Skin of body (tissue), 2 donors: Measurements from ENCODE around the gene TPI1. TPM values are rescaled to one million over a fixed set of nuclear protein-coding genes. Genes with fewer than 3 reads are reported as not detected.
A peak's percentile ranks its signal among the peaks of the same experiment; 100 is the strongest.

Experiments used
- DNase-seq: peaks from one replicate; lab custom pipeline; 2025; lab: John Stamatoyannopoulos, UW
- total RNA-seq: library from RNA; depleted of rRNA; stranded (reverse); fragments of >200 nt; gene quantifications from one replicate; pipeline ENCODE4 v1.2.3, GENCODE V29; 2014

Gene TPI1
- total RNA-seq, 1 donor from 2014 or later, result 316 TPM

DNA sequence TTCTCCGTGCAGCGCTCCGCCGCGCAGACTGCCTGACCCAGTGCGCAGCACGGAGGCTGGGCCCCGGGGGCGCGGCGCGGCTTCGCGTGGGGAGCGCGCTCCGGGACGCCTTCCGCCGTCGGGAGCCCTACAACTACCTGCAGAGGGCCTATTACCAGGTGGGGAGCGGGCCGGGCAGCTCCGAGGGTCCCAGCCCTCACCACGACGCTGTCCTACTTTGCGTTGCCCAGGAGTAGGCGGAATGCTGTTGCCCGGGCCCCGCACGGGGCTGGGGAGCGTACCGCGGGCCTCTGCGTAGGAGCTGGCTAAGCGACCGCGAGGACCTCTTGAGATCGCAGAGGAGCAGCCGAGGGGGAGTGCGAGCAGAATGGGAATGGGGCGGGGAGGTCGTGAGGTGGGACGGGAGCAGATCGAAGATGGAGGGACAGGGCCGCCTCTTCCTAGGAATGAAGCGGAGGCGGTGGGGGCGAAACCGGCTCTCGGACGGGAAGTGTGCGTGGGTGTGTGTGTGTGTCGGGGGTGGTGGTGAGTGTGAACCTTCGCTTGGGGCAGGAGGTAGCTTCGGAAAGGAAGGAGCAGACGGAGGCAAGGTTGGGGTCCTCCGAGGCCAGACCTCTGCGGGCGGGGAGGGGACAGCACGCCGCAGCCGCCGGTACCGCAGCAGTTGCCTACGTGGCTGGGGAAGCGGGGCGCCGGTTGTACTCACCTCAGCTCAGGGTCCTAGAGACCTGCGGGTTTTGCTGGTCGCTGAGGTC lies 38.4 kb upstream of the TPI1 start:
- peak; percentile 45 for DNase-seq

DNA sequence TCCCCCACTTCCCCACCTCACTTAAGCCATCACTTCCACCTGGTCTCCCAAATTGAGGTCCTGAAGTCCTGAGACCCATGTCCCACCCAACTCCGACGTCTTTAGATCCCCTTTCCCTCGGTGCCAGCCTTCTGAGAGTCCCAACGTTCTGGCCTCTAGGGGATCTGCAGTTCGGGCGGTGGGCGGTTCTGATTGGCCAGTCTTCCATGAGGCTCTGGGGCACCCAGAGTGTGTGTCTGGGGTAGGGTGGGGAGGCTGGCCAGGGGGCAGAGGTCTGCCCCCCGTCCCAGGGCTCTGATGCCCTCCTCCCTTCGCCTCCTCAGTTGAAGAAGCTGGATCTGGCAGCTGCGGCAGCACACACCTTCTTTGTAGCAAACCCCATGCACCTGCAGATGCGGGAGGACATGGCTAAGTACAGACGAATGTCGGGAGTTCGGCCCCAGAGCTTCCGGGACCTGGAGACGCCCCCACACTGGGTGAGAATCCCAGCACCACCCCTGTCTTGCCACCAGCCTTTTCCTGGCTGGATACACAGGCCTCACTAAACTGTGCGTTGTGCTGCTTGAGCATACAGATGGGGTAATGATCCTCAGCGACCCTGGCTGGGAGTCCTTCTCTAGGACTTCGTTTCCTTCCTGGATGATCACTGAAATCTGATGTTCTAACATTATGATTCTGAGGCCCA lies 37.7 kb upstream of the TPI1 start:
- DNase-seq, result no peak

DNA sequence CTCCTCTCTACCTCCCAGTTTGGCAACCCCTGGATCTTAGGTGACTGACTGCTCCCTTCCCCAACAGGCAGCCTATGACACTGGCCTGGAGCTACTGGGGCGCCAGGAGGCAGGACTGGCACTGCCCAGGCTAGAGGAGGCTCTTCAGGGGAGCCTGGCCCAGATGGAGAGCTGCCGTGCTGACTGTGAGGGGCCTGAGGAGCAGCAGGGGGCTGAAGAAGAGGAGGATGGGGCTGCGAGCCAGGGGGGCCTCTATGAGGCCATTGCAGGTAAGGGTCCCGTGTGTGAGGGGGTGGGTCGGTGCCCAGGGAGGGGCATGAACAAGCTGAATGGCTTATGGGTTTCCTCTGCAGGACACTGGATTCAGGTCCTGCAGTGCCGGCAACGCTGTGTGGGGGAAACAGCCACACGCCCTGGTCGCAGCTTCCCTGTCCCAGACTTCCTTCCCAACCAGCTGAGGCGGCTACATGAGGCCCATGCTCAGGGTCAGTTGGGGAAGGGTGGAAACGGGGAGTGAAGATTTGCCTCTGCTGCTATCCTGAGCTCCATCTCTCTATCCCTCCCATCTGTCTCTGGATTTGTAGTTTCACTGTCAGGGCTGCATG lies 36.9 kb upstream of the TPI1 start:
- DNase-seq, result no peak

DNA sequence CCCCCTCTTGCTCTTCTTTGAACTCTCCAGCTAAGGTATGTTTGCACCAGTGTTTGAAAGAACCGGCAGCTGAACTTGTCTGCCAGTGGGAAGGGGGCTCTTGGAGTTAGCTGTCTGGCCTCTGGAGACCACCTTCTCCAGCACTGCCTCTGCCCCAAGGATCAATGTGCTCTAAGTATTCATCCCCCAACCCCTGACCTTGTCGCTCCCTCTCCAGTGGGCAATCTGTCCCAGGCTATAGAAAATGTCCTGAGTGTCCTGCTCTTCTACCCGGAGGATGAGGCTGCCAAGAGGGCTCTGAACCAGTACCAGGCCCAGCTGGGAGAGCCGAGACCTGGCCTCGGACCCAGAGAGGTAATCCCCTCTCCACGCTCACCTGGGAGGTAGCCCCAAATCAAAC lies 36.3 kb upstream of the TPI1 start:
- DNase-seq, result no peak

DNA sequence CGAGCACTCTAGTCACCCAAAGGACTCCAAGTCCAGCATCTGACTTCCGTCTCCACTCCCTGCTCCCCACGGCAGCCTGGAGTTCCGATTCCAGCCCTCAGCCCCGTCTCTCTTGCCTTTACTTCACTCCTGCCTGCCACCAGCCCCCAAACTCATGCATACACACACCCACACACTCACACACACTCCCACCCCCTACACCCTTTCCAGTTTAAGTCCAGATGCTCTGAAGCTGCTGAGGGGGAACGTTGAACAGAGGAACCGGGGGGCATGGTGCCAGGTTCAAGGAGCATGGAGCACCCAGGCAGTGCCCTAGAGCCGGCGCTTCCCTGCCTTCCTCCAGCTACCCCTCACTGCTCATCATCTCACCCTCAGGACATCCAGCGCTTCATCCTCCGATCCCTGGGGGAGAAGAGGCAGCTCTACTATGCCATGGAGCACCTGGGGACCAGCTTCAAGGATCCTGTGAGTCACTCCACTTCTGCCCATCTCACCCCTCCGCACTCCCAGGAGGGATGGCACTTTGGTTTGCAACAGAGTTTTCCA lies 35.8 kb upstream of the TPI1 start:
- DNase-seq, result no peak

DNA sequence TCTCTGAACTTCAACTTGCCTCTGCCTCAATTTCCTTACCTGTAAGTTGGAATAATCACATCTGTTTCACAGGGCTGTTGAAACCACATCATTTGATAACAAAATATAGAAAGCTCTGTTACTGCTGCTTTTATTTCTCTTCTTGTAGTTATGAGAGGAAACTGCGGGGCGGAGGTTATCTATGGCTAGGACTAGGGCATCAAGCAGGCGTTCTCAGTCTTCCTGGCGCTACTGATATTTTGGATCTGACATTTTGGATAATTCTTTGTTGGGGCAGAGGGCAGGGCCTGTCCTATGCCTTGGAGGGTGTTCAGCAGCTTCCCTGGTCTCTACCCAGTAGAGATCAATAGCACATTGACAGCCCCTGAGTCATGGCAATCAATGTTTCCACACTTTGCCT lies 35.2 kb upstream of the TPI1 start:
- DNase-seq, result no peak

DNA sequence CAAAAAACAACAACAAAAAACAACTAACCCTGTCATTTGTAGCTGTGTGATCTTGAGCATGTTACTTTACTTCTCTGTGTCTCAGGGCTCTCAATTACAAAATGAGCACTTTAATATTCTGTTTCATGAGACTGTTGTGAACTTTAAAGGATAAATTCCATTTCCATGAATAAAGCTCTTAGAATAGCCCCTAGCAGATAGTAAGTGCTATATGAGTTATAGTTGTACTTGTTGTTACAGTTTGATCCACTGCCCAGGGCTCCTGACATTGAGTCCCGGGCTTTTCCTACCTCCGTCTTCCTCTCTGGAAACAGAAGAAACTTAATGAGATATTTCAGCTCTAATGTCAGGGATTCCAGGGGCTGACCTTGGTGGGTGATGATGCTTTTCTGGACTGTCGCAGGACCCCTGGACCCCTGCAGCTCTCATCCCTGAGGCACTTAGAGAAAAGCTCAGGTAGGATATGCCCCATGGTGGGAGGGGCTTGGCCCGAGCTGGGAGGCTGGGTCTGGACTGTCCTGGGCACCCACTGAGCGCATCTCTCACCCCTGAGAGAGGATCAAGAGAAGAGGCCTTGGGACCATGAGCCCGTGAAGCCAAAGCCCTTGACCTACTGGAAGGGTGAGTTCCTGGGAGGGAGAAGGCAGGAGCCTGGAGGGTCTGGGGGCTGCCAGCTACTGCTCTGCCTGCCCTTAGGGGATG lies 34.0 kb upstream of the TPI1 start:
- no peak for DNase-seq

DNA sequence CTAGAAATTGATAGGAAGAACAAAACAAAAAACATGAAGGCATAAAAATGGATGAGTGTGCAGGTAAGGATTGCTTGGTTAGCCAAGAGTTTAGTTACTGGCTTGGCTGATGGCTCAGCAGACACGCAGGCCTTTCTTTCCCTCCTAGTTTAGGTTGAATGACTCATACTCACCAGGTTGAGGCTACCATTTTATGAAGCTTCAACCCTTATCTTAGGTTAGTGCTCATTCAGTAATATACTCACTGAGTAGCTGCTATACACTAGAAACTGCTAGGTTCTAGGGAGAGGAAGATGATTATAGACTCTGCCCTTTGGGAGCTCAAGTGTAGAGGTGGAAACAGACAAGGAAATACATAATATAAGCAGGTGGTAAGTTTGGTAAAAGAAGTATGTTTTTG lies 33.1 kb upstream of the TPI1 start:
- no peak for DNase-seq

DNA sequence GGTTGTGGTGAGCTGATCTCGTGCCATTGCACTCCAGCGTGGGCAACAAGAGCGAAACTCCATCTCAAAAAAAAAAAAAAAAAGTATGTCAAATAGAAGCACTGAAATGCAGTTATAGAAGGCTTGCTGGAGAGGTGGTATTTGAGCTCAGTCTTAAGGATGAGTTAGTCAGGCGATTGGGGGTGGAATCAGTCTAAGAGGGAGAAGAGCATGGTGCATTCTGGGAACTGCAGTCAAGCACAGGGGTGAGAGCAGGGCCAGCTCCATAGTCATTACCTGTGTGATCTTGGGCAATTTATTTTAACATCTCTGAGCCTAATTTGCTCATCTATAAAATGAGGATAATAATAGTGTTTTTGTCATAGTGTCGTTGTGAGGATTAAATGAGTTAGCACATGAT lies 32.5 kb upstream of the TPI1 start:
- DNase-seq, result no peak

DNA sequence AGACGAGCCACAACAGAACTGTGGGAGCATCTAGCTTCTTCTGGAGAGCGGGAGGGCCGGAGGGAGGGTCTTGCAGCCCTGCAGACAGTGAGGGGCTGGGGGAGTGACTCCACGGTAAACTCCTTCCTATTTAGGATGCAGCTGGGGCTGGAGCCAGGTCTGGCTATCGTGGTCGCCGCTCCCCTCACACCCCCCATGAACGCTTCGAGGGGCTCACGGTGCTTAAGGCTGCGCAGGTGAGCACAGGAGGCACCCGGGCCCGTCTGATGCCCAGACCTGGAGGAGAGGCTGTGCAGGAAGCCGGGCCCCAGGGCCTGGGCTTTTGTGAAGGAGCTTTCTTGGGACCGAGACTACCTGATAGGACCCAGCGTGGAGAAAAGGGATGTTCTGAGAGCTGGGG lies 30.5 kb upstream of the TPI1 start:
- DNase-seq, result no peak

DNA sequence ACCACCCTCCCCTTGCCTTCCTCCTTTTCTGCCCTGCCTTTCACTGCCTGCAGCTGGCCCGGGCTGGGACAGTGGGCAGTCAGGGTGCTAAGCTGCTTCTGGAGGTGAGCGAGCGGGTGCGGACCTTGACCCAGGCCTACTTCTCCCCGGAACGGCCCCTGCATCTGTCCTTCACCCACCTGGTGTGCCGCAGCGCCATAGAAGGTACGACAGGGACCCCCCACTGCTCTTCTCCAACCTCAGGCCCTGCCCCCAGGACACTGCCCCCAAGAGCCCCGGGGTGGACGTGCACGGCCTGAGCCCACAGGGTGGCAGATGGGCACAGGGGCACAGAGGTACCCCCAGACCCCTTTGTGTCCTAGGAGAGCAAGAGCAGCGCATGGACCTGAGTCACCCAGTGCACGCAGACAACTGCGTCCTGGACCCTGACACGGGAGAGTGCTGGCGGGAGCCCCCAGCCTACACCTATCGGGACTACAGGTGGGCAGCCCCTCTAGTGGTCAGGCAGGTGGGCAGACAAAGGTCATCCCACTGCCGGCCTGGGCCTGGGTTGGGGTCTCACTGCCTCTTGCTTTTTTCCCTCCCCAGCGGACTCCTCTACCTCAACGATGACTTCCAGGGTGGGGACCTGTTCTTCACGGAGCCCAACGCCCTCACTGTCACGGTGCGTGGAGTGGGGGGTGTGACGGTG lies 29.8 kb upstream of the TPI1 start:
- no peak for DNase-seq

DNA sequence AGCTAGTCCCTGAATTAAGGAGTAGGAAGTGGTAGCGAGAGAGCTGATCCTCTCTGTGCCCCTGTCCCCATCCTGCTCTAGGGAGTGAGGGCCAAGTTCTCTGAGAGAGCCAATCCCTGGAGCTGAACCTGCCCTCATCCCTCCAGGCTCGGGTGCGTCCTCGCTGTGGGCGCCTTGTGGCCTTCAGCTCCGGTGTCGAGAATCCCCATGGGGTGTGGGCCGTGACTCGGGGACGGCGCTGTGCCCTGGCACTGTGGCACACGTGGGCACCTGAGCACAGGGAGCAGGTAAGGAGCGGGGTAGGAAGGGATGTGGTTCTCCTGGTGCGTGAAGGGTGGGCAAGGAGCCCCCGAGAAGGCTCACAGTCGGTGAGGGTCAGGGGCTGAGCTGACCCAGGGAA lies 28.5 kb upstream of the TPI1 start:
- no peak for DNase-seq

DNA sequence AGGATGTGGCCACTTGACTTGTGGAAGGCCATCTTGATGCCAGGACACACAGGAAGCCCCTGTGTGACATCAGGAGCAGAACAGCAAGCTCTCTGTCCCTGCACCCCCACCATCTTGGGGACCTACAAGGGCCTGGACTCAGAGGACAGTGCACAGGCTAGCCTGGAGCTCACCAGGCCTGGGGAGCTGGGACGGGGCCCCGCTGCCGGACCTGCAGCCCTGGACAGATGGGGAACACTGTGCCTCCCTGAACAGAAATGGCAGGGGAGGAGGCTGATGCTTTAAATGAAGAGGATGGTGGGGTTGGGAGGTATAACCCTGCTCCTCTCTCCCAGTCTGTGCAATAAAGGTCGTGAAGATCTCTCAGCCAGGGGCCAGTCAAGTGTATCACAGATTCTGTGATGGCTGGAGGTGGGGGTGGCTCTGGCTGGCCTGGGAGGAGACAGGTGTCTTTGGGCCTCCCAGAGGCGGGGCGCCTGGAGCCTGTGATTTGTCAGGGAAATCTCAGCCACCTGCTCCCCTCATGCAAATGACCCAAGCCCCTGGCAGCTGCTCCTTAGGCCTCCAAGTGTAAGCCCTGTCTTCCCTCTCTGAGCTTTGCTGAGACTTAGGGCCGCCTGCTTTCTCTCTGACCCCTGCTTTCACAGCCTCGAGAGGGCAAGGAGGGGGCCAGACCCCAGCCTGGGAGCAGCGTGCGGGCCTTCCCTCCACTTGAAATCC lies 27.7 kb upstream of the TPI1 start:
- no peak for DNase-seq

DNA sequence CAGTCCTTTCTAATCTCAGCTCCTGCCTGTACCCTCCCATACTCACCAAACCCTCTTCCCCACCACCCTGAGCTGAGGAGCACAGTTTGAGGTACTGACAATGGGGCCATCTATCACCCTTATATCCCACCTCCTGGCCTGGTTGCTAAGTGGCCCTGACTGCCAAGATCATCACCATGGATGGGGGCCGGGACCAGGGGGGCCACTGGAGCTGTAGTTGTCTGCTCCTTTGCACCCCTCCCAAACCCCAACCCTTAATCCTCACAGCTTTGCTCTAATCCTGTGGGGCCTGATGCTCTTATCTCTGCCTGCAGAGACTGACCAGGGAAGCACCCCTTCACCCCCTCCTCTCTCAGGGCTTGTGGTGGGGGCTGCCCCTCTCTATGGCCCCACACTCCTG lies 27.0 kb upstream of the TPI1 start:
- DNase-seq, result no peak

DNA sequence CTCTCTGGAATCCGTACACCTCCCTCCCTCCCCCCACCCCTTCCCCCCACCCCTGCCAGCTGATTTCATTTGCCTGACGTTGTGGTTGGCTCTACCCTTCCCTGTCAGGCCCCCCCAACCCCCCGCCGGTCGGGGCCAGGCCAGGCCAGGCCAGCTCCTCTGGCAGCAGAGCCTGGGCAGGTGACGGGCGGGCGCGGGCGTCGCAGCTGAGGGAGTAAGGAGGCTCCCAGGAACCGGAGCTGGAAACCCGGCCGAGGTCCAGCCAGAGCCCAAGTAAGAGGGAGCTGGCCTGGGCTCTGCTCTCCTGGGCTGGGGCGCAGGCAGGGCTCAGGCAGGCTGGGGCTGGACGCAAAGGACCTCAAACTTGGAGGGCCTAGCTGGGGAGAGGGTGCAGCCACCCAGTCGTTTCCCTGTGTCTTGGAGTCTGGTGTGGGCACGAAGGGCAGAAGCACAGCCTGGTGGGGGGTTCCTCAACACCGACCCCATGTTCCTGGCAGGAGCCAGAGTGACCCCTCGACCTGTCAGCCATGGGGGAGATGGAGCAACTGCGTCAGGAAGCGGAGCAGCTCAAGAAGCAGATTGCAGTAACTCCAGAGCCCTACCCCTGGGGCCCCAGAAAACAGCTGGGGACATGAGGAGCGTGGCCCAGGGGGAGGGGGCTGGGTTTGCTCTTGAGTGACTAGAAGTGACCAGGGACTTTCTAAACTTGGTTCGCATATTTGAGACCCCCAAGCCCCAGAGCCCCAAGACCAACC lies 26.4 kb upstream of the TPI1 start, which contains the start of gene GNB3:
GNB3 (plus strand) TSS at position 165 of the 755 bp plus-strand sequence; CDS start at position 528, 363 bp downstream.
- DNase-seq, result no peak

DNA sequence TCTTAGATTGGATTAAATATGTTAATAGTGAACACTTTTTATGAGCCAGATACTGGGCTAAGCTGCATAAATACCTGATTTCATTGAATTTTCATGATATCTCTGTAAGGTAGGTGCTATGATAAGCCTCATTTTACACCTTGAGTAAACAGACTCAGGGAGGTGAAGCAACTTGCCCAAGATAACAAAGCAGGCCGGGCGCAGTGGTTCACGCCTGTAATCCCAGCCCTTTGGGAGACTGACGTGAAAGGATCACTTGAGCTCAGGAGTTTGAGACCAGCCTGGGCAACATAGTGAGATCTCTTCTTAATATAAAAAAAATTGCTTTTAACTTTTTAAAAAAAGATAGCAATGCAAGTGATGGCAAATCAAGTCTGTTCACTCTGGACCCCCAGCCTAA lies 25.3 kb upstream of the TPI1 start:
- DNase-seq, result no peak

DNA sequence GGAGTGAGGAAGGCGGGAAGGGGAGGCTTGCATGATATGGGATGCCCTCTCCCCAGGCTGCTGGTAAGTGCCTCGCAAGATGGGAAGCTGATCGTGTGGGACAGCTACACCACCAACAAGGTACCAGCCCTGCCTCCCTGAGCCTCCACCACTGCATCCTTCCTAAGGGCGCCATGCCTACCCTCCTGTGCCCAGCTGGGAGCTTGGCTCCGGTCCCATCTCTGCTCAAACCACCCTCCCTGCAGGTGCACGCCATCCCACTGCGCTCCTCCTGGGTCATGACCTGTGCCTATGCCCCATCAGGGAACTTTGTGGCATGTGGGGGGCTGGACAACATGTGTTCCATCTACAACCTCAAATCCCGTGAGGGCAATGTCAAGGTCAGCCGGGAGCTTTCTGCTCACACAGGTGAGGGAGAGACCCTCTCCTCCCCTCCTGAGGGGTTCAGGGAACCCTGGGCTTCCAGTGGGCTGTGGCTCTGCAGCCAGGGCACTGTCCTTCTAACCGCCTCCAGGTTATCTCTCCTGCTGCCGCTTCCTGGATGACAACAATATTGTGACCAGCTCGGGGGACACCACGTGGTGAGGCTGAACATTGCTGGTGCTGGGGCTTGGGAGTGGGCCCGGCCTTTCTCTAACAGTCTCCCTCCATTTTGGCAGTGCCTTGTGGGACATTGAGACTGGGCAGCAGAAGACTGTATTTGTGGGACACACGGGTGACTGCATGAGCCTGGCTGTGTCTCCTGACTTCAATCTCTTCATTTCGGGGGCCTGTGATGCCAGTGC lies 24.0 kb upstream of the TPI1 start:
- no peak for DNase-seq

DNA sequence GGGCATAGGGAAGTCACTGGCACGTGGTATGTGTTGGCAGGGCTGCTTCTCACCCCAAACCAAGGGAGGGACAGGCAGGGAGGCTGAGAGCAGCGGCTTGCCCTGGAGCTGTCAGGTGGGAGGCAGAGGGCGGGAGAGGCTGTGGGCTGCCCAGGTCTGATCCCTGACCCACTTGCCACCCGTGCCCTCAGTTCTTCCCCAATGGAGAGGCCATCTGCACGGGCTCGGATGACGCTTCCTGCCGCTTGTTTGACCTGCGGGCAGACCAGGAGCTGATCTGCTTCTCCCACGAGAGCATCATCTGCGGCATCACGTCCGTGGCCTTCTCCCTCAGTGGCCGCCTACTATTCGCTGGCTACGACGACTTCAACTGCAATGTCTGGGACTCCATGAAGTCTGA lies 21.9 kb upstream of the TPI1 start:
- no peak for DNase-seq

DNA sequence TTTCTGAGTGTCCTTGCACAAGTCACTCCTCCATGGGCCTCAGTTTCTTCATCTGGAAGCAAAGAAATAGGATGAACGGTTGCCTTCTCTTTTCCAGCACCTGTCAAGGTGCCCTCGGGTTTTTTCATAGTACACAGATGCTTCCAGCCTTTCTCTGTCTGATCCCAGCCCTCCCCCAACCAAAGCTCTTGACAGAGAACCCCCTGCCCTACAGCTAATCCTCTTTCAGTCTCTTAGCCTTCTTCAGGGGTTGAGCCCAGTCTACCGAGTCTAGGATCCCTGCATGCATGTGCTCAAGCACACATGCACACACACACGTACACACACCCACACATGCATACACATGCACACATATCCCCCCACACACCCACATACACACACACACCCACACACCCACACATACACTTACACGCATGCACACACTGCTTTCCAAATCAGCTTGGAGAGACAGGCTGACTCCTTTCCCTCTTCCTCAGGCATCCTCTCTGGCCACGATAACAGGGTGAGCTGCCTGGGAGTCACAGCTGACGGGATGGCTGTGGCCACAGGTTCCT lies 20.9 kb upstream of the TPI1 start:
- no peak for DNase-seq
